GM12878 (cell line): ENCODE results near the gene KISS1.

Experiments
- HDAC6 ChIP-seq: fragments of 200-600 bp; sonication (generic); IDR thresholded peaks from one replicate; pipeline ENCODE4 v1.8.0; 2017; ENCODE audit warnings: antibody characterized with exemption; ENCODE audit not compliant: unreplicated experiment
- MYC ChIP-seq: IDR thresholded peaks from 2 replicates; pipeline ENCODE4 v1.6.1; 2011; ENCODE audit warnings: mild to moderate bottlenecking, low read length, moderate library complexity, inconsistent platforms; ENCODE audit not compliant: insufficient read depth, insufficient replicate concordance, insufficient read length, severe bottlenecking
- PML ChIP-seq: IDR thresholded peaks from 2 replicates; pipeline ENCODE4 v1.6.1; 2012; ENCODE audit warnings: low read length, inconsistent platforms
- POLR2A ChIP-seq: IDR thresholded peaks from 2 replicates; pipeline ENCODE4 v1.6.1; 2011; ENCODE audit warnings: low read depth, mild to moderate bottlenecking, low read length
- POLR2AphosphoS5 ChIP-seq: IDR thresholded peaks from 2 replicates; pipeline ENCODE4 v1.6.1; 2011; ENCODE audit warnings: mild to moderate bottlenecking, low read length, inconsistent platforms
- SREBF1 ChIP-seq: IDR thresholded peaks from 2 replicates; pipeline ENCODE4 v1.6.1; 2012; ENCODE audit warnings: mild to moderate bottlenecking, low read length
- YY1 ChIP-seq: IDR thresholded peaks from 2 replicates; pipeline ENCODE4 v1.6.1; 2011; ENCODE audit warnings: low read depth, mild to moderate bottlenecking, low read length
- TF ChIP-seq, protein P1 (sequence below): IDR thresholded peaks from 2 replicates; pipeline ENCODE4 v1.6.1; 2011; ENCODE audit warnings: borderline replicate concordance, low read depth, mild to moderate bottlenecking, moderate library complexity, mixed read lengths, low read length; ENCODE audit not compliant: insufficient read depth; ENCODE audit errors: extremely low read length
- TF ChIP-seq, protein P2 (sequence below): fragments of 450-650 bp; IDR thresholded peaks from 2 replicates; pipeline ENCODE4 v1.6.1; 2017; ENCODE audit warnings: mild to moderate bottlenecking, moderate library complexity
- TF ChIP-seq, protein P3 (sequence below): IDR thresholded peaks from 2 replicates; pipeline ENCODE4 v1.6.1; 2012; ENCODE audit warnings: low read depth, low read length, improper control_type of control experiment

DNA sequence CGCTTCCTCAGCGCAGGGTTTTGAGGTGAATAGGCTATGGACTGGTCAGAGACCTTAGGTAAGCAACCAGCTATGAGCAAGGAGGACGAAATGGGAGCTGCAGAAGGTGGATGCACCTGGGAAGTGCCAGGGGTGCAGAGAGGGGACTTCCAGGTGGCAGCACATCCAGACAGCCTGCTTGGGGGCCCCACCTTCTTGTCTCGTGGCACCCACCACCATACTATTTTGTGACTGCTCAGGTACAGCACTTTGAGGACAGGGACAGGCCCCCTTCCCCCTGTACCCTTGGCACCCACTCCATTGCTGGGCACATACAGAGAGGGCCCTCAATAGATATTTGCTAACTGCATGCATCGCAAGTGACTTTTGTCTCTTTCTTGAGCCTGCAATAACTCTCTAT, 777 bp upstream of the KISS1 start:
- TF ChIP-seq, protein P1, sequence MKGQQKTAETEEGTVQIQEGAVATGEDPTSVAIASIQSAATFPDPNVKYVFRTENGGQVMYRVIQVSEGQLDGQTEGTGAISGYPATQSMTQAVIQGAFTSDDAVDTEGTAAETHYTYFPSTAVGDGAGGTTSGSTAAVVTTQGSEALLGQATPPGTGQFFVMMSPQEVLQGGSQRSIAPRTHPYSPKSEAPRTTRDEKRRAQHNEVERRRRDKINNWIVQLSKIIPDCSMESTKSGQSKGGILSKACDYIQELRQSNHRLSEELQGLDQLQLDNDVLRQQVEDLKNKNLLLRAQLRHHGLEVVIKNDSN = no peak
- no peak for TF ChIP-seq HDAC6
- TF ChIP-seq, protein P2, sequence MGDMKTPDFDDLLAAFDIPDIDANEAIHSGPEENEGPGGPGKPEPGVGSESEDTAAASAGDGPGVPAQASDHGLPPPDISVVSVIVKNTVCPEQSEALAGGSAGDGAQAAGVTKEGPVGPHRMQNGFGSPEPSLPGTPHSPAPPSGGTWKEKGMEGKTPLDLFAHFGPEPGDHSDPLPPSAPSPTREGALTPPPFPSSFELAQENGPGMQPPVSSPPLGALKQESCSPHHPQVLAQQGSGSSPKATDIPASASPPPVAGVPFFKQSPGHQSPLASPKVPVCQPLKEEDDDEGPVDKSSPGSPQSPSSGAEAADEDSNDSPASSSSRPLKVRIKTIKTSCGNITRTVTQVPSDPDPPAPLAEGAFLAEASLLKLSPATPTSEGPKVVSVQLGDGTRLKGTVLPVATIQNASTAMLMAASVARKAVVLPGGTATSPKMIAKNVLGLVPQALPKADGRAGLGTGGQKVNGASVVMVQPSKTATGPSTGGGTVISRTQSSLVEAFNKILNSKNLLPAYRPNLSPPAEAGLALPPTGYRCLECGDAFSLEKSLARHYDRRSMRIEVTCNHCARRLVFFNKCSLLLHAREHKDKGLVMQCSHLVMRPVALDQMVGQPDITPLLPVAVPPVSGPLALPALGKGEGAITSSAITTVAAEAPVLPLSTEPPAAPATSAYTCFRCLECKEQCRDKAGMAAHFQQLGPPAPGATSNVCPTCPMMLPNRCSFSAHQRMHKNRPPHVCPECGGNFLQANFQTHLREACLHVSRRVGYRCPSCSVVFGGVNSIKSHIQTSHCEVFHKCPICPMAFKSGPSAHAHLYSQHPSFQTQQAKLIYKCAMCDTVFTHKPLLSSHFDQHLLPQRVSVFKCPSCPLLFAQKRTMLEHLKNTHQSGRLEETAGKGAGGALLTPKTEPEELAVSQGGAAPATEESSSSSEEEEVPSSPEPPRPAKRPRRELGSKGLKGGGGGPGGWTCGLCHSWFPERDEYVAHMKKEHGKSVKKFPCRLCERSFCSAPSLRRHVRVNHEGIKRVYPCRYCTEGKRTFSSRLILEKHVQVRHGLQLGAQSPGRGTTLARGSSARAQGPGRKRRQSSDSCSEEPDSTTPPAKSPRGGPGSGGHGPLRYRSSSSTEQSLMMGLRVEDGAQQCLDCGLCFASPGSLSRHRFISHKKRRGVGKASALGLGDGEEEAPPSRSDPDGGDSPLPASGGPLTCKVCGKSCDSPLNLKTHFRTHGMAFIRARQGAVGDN = no peak
- no peak for TF ChIP-seq POLR2A
- no peak for TF ChIP-seq MYC
- no peak for TF ChIP-seq YY1
- no peak for TF ChIP-seq PML
- TF ChIP-seq SREBF1 = no peak
- no peak for TF ChIP-seq POLR2AphosphoS5
- TF ChIP-seq, protein P3, sequence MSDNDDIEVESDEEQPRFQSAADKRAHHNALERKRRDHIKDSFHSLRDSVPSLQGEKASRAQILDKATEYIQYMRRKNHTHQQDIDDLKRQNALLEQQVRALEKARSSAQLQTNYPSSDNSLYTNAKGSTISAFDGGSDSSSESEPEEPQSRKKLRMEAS = no peak
